Ovary (tissue), 3 donors: ENCODE results near the gene NAALADL2.

Experiments used
- CTCF ChIP-seq, 3 donors: fragments of 450-650 bp in 2 of 3; fragments of 200-600 bp in 1 of 3; IDR thresholded peaks; one replicate each; pipeline versions ENCODE4 v1.5.1 to v1.8.0; 2016 to 2022; ENCODE audit warnings: antibody characterized with exemption in 3 of 3, mild to moderate bottlenecking in 1 of 3
- EP300 ChIP-seq: sonication (generic); formaldehyde crosslinking; IDR thresholded peaks from one replicate; pipeline ENCODE4 v1.6.1; 2017; ENCODE audit warnings: antibody characterized with exemption
- POLR2A ChIP-seq: fragments of 450-650 bp; IDR thresholded peaks from one replicate; pipeline ENCODE4 v1.6.1; 2017; ENCODE audit warnings: antibody characterized with exemption, mild to moderate bottlenecking, moderate library complexity
- donor health status: DM: no; HTN: no; CAD: no.

- no peak for TF ChIP-seq CTCF (IDR thresholded peaks at IDR 0.05)
- TF ChIP-seq POLR2A, result no peak
- no peak for TF ChIP-seq EP300
Observed at GRCh38 chr3:175571096-175571495, 712.0 kb downstream of the NAALADL2 start.
